Right ventricle myocardium superior (tissue), 1 donor: ENCODE measurements around the gene ZNF639. TPM values are rescaled to one million over a fixed set of nuclear protein-coding genes. Genes with fewer than 3 reads are reported as not detected.
"Not testable (repeated sequence)": the region's sequence is repeated elsewhere in the genome, so short reads cannot be mapped to it uniquely, and the experiment has no call there.

ENCODE experiments used
- ATAC-seq: fragments of 200-7000 bp; cut with Tn5 transposase; one replicate; pipeline ENCODE4 v1.9.1; 2020; ENCODE audit warnings: mild to moderate bottlenecking; ENCODE audit not compliant: poor library complexity
- DNase-seq: peaks from one replicate; pipeline ENCODE4 v3.0.0-alpha.2; 2020
- intact Hi-C: fragments of 100-400 bp; cut with DNase I; formaldehyde crosslinking; loops from one replicate; pipeline ENCODE4 v1.11.2; 2022
- total RNA-seq: library from RNA; stranded (reverse); fragmentation: NEBNext Ultra II Directional; extraction: Animal tissue kit (Norgen Biotek cat#: 25700); gene quantifications from one replicate; pipeline ENCODE4 v1.2.1, GENCODE V29; 2021
- donor health status: DM: no; HTN: yes; CAD: no; lungs with severe emphysema.

The ZNF639 gene
- total RNA-seq, 1 donor from 2014 or later, result 31.1 TPM

- intact Hi-C loops, DNase-seq, ATAC-seq: not testable (repeated sequence)
These were observed 15.5 kb upstream of the ZNF639 start for GRCh38 chr3:179307362-179307761.

GRCh38 chr3:179308001-179308400, 14.8 kb upstream of the ZNF639 start:
- DNase-seq (no peak), ATAC-seq (no peak)
- intact Hi-C loops, result no loop called here

- ATAC-seq, result no peak
- DNase-seq, result no peak
- intact Hi-C loops, result no loop called here
These were observed 13.4 kb upstream of the ZNF639 start for GRCh38 chr3:179309225-179310078.

- ATAC-seq (no peak), DNase-seq (no peak)
- intact Hi-C loops, result loop anchor here (5.0 kb wide), 1 partner anchor 302 kb away; no protein-coding TSS in a partner anchor
These were observed 4.0 kb upstream of the ZNF639 start for GRCh38 chr3:179318876-179319275.

GRCh38 chr3:179321668-179322285, 1.1 kb upstream of the ZNF639 start:
- intact Hi-C loops, result loop anchor here (5.0 kb wide), 1 partner anchor 174 kb away; the partner anchor contains the start of gene PIK3CA
- ATAC-seq, result no peak
- no peak for DNase-seq

GRCh38 chr3:179323197-179324110, 623 bp downstream of the ZNF639 start:
- intact Hi-C loops, result loop anchor here (5.0 kb wide), 1 partner anchor 176 kb away; the partner anchor contains the start of gene PIK3CA
- peak; percentile 86 for DNase-seq
- peak; percentile 70 for ATAC-seq

GRCh38 chr3:179324270-179324754, 1.5 kb downstream of the ZNF639 start:
- no peak for DNase-seq
- intact Hi-C loops, result loop anchor here (5.0 kb wide), 1 partner anchor 177 kb away; the partner anchor contains the start of gene PIK3CA
- ATAC-seq, result no peak

GRCh38 chr3:179330438-179330837, 7.6 kb downstream of the ZNF639 start:
- DNase-seq (no peak), ATAC-seq (no peak)
- intact Hi-C loops, result no loop called here

- ATAC-seq (no peak), DNase-seq (no peak)
- intact Hi-C loops, result no loop called here
These were observed 9.4 kb downstream of the ZNF639 start for GRCh38 chr3:179332240-179332639.

- DNase-seq (no peak), ATAC-seq (no peak)
- intact Hi-C loops, result no loop called here
These were observed 10.3 kb downstream of the ZNF639 start for GRCh38 chr3:179333084-179333483.

GRCh38 chr3:179336345-179336929, 13.6 kb downstream of the ZNF639 start:
- DNase-seq, result no peak
- intact Hi-C loops, result no loop called here
- ATAC-seq, result peak; percentile 87

- intact Hi-C loops, result no loop called here
- ATAC-seq (peak; percentile 98), DNase-seq (peak; percentile 97)
These were observed 24.7 kb downstream of the ZNF639 start, which contains the start of gene MFN1 for GRCh38 chr3:179347345-179348194. MFN1 (plus strand) TSS chr3:179347709; CDS start chr3:179348852, 1,143 bp downstream.

GRCh38 chr3:179348325-179349013, 25.6 kb downstream of the ZNF639 start:
- DNase-seq (no peak), ATAC-seq (no peak)
- intact Hi-C loops, result no loop called here

GRCh38 chr3:179355996-179356395, 33.2 kb downstream of the ZNF639 start:
- no peak for DNase-seq
- no peak for ATAC-seq
- intact Hi-C loops, result no loop called here

GRCh38 chr3:179363332-179363731, 40.5 kb downstream of the ZNF639 start:
- intact Hi-C loops, result no loop called here
- DNase-seq (no peak), ATAC-seq (no peak)

- intact Hi-C loops, result no loop called here
- DNase-seq (no peak), ATAC-seq (no peak)
These were observed 46.8 kb downstream of the ZNF639 start for GRCh38 chr3:179369621-179370020.

- intact Hi-C loops, result no loop called here
- ATAC-seq (no peak), DNase-seq (no peak)
These were observed 51.1 kb downstream of the ZNF639 start for GRCh38 chr3:179373938-179374337.
